ENCODE data around the gene DST.

DST gene

DNA sequence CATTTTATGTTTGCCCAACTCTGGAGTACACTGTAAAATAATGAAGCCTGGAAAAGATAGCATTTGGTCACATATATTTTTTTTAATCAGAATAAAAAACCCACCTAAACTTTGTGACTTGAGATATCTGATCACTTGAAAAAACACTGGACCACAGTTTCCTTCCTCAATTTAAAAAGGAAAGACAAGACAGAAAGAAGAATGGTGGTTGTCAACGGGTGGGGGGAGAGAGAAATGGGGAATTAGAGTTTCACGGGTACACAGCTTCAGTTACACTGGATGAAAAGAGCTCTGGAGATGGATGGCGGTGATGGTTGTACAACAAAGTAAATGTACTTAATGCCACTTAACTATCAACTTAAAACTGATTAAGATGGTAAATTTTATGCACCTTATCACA lies 14.7 kb upstream of the DST start:
- DNase-seq (ENCODE audit: extremely low read depth, low read depth): no peak
- TF ChIP-seq, protein P1, sequence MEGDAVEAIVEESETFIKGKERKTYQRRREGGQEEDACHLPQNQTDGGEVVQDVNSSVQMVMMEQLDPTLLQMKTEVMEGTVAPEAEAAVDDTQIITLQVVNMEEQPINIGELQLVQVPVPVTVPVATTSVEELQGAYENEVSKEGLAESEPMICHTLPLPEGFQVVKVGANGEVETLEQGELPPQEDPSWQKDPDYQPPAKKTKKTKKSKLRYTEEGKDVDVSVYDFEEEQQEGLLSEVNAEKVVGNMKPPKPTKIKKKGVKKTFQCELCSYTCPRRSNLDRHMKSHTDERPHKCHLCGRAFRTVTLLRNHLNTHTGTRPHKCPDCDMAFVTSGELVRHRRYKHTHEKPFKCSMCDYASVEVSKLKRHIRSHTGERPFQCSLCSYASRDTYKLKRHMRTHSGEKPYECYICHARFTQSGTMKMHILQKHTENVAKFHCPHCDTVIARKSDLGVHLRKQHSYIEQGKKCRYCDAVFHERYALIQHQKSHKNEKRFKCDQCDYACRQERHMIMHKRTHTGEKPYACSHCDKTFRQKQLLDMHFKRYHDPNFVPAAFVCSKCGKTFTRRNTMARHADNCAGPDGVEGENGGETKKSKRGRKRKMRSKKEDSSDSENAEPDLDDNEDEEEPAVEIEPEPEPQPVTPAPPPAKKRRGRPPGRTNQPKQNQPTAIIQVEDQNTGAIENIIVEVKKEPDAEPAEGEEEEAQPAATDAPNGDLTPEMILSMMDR (IDR thresholded peaks at IDR 0.05; ENCODE audit: low read depth, low read length, missing control alignments): no peak
- H3K4me3 ChIP-seq (replicated peaks; ENCODE audit: low read depth, low read length): no peak overlapping the region

DNA sequence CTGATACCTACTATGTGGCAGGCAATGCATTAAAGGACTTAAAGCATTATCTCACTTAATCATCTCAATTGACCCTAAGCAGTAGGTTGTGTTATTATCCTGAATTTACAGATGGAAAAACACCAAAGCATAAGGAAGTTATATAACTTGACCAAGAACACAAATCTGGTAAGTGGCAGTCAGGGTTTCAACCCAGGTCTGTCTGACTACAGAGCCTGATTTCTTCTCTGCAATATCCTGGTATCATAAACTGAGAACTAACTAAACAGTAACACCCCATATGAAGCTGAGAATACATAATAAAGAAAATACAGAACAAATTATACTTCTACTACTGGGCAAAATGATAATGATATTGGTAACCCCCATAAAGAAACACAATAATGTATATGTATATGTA lies 13.8 kb upstream of the DST start:
- TF ChIP-seq, protein P1 (IDR thresholded peaks at IDR 0.05; ENCODE audit: low read depth, low read length, missing control alignments): no peak
- DNase-seq (ENCODE audit: extremely low read depth, low read depth): no peak
- no peak overlapping the region for H3K4me3 ChIP-seq (replicated peaks; ENCODE audit: low read depth, low read length)

DNA sequence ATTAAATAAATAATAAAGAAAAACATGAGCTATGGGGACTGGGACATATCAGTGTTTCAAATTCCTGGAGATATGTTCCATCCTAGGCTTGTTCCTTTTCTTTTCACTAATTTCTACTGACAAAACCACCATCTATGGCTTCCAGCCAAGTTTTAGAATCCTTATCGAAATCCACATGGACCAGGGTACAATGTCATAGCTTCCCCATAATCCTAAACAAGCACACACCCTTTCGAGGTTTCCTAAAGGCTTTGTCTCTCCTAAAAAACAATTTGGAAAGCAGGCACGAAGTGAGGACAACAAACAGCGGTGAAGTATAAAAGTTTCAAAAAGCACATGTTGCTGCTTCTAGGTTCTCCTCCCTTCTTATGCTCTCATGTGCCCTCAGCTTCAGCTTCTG lies 13.3 kb upstream of the DST start:
- H3K4me3 ChIP-seq (replicated peaks; ENCODE audit: low read depth, low read length): no peak overlapping the region
- TF ChIP-seq, protein P1 (IDR thresholded peaks at IDR 0.05; ENCODE audit: low read depth, low read length, missing control alignments): no peak
- no peak for DNase-seq (ENCODE audit: extremely low read depth, low read depth)

DNA sequence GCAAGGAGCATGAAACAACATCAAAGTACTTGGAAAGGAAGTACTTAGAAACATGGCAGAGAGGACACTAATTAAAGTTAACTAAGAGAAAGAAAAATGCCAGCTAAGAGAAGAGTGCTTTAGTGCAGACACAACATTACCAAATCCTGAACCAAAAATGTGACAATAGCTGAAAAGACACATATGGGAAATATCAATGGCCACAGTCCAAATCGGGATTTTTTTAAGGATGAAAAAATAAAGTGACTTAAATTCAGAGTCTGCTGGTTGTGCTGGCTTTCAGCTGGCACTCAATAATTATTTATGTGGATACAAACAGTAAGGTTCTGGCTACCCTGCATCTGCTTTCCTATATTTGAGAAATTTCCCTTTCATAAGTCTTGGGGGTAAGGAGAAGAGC lies 12.6 kb upstream of the DST start:
- TF ChIP-seq, protein P1 (IDR thresholded peaks at IDR 0.05; ENCODE audit: low read depth, low read length, missing control alignments): no peak
- DNase-seq (ENCODE audit: extremely low read depth, low read depth): no peak
- H3K4me3 ChIP-seq (replicated peaks; ENCODE audit: low read depth, low read length): no peak overlapping the region

DNA sequence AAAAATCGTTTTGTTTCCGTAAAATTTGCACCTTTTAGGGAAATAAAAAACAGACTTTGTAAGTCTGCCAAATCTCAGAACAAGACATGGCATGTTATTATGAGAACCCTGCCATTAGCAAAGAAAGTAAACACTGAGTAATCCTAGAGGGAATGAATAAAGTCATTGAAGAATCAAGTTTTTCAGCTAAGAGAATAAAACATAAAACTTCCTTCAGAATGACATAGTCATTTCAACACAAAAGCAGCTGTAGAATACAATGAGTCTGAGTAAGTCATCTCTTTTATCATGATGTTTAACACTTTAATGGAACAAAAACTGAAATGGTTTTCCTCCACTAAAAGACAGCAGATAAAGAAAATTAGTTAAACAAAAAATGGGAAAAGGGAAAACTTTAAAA lies 10.3 kb upstream of the DST start:
- TF ChIP-seq, protein P1 (IDR thresholded peaks at IDR 0.05; ENCODE audit: low read depth, low read length, missing control alignments): no peak
- no peak overlapping the region for H3K4me3 ChIP-seq (replicated peaks; ENCODE audit: low read depth, low read length)
- DNase-seq (ENCODE audit: extremely low read depth, low read depth): no peak

DNA sequence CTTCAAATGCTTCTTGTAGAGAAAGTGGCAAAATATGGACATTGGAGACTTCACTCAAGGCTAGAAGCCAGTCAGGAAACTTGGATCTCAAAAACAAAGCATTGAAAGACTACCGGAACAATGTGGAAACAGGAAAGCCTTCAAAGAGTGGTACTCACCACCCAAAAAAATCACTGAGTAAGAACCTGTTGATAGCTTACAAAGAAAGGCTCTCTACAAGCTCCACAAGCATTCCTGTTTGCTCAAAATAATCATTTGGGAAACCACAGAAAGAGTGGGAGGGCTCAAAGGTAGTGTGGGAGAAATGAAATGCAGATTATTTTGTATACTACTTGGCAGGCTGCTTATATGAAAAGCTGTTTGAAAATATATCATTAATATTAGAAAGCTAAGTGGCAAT lies 9.5 kb upstream of the DST start:
- DNase-seq (ENCODE audit: extremely low read depth, low read depth): no peak
- TF ChIP-seq, protein P1 (IDR thresholded peaks at IDR 0.05; ENCODE audit: low read depth, low read length, missing control alignments): no peak
- no peak overlapping the region for H3K4me3 ChIP-seq (replicated peaks; ENCODE audit: low read depth, low read length)

DNA sequence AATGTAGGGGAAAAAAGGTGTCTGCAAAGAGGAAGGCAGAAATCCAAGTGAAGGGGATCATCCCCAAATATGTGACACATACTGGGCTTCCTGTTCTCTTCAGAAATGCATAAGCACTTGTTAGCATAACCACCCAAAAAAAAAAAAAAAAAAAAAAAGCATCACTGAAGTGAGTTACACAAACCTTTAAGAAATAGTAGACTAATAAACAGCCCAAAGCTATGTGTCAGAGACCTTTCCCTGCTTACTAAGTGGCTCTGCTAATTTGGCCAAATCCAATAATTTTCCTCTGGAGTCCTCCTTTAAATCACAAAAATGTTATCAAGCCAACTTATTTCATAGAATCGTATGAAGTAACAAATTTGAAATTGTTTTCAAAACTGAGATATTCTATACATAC lies 7.5 kb upstream of the DST start:
- no peak for DNase-seq (ENCODE audit: extremely low read depth, low read depth)
- TF ChIP-seq, protein P1 (IDR thresholded peaks at IDR 0.05; ENCODE audit: low read depth, low read length, missing control alignments): no peak
- H3K4me3 ChIP-seq (replicated peaks; ENCODE audit: low read depth, low read length): no peak overlapping the region

All from HFF-Myc (cell line).